Fibroblast of pulmonary artery (primary cell): ENCODE measurements around the gene SEC61G.

ENCODE experiments used
- DNase-seq: peaks from one replicate; pipeline ENCODE4 v3.0.0-alpha.2; 2010; ENCODE audit warnings: low read depth
- H3K4me3 ChIP-seq: replicated peaks from 2 replicates; pipeline ENCODE4 v1.5.1; 2011; ENCODE audit warnings: low read depth, mild to moderate bottlenecking, control low read depth, low read length, moderate library complexity
- TF ChIP-seq, protein P1 (sequence below): IDR thresholded peaks from 2 replicates; pipeline ENCODE4 v1.5.1; 2011; ENCODE audit warnings: mild to moderate bottlenecking, control low read depth, low read length, inconsistent platforms; ENCODE audit errors: missing control alignments

Gene SEC61G

DNA sequence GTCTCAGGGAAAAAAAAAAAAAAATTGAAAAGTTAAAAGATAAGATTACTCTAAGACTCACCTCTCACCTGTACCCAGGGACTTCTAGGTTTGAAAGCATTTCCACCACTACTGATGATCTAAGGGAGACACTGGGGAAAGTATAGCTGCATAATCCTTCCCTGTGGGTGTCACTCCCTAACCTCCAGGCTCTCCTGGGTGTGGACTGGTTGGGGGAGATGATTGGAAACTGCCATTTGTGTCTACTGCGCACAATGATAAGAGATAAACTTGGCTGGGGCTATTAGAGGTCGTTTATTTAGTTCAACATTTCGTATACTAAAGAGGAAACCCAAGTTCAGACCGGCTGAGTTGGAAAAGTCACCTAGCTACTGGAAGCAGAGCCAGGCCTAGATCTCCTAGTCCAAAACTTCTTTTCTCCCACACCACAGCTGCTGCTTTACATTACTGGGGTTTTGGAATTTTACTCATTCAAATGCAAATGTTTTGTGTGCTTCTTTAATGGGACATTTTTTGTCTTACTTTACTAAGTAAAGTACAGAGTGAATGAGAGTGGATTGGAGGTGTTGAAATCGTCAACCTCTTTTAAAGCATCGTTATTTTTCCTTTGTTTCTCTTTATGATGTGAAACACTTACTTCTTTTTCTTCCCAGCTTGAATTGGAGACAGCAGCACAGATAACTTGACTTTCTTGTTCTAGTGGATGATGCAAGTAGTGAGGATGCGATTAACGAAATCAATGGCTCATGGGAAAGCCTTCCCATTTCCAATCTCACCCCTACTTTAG lies 22.3 kb upstream of the SEC61G start:
- H3K4me3 ChIP-seq, result no peak overlapping the region
- no peak for DNase-seq
- TF ChIP-seq, protein P1, sequence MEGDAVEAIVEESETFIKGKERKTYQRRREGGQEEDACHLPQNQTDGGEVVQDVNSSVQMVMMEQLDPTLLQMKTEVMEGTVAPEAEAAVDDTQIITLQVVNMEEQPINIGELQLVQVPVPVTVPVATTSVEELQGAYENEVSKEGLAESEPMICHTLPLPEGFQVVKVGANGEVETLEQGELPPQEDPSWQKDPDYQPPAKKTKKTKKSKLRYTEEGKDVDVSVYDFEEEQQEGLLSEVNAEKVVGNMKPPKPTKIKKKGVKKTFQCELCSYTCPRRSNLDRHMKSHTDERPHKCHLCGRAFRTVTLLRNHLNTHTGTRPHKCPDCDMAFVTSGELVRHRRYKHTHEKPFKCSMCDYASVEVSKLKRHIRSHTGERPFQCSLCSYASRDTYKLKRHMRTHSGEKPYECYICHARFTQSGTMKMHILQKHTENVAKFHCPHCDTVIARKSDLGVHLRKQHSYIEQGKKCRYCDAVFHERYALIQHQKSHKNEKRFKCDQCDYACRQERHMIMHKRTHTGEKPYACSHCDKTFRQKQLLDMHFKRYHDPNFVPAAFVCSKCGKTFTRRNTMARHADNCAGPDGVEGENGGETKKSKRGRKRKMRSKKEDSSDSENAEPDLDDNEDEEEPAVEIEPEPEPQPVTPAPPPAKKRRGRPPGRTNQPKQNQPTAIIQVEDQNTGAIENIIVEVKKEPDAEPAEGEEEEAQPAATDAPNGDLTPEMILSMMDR, result no peak

DNA sequence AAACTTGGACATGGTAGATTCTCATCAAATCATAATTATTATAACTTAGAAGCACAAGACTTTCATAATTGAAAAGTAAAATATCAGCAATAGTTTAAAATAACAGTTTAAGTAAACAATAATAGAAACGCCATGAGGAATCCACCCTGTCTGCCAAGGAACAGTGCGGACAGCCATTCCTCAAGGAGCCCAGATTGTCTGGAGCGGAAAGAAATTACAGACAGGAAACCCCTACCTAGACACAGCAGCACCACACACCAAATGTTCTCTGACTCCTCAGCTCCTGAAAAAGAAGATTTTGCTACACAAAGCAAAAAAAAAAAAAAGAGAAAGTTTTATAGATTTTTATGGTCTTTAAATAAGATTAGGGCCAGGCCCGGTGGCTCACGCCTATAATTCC lies 21.5 kb upstream of the SEC61G start:
- no peak overlapping the region for H3K4me3 ChIP-seq
- TF ChIP-seq, protein P1, result no peak
- DNase-seq, result no peak

DNA sequence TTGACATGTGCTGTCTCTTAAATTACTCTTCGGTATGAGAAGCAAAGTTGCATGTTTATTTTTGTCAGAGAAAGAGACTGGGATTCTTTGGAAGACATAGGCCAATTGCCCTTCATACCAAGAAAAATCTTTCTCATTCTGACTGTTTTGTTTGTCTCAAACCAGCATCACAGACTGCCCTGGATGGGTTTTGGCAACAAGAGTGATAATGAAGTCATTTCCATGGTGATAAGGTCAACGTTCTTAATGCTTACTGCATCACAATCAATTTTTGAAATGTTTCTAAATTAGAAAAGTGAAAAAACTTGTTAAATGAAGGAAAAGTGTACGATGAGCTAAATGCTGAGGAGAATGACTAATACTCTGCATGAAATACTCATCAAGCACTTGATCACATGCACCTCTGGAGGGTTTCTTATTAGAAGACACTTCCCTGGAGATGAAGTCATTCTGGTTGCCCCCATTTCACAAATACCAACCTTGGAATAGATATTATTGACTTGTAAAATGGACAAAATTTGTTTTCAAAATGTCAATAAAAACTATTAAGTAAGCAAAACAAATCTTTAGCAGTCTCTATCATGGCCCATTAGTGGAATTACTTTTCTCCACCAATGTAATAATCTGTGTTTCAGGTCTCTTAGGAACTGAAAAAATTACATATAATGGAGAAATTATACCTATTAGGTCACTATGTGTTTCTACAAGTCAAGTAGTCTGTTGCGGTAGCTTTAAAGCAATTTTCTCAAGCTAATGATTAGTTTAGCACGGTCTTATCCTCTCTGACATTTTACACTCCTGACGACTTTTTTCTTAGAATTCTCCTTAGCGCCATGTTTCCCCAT lies 19.9 kb upstream of the SEC61G start:
- H3K4me3 ChIP-seq, result no peak overlapping the region
- TF ChIP-seq, protein P1, result no peak
- DNase-seq, result no peak

DNA sequence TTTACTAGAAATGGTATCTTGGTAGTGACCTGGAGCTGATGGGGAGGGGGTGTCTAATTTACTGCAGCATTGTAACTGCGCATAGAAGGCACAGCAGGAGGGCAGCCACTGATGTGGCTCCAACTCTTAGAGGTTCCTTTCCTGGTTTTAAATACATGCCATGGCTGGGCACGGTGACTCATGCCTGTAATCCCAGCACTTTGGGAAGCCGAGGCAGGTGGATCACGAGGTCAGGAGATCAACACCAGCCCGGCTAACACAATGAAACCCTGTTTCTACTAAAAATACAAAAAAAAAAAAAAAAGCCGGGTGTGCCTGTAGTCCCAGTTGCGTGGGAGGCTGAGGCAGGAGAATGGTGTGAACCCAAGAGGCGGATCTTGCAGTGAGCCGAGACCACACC lies 19.2 kb upstream of the SEC61G start:
- TF ChIP-seq, protein P1, result no peak
- no peak for DNase-seq
- H3K4me3 ChIP-seq, result no peak overlapping the region

DNA sequence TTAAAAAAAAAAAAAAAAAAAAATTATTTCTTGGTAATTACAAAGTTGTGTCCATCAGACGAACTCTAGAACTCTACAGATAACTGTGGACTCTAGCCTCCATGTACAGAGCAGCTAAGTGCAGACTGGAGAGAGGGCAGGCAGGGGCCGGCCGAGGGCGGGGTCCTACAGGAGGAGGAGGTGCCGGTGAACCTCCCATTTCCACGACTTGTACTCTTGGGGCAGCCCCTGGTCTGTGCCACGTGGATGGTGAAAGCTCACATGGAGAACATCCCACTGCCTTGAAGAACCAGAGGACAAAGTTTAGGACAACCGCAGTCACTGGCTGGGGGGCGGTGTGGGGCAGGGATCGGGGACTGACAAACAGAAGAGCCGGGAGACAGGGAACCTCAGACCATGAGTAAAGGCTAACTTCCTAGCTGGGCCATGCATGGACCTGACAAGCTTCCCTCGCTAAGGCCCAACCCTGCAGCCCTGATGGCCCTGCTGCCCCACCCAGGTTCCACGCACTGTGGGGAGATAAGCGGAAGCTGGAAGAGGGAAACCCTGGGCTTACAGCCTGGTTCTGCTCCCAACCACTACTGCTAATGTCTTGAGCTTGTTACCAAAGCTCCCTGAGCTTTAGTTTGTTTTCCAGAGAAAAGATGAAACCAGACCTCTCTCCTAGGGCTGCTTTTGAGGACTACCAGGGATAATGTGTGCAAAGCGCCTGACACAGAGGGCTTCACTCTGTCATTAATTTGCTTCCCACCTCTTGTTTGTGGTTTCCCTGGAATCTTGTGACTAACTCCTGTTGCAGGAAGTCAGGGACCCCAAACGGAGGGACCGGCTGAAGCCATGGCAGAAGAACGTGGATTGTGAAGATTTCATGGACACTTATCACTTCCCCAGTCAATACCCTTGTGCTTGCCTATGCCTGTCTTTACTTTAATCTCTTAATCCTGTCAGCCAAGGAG lies 16.1 kb upstream of the SEC61G start:
- no peak overlapping the region for H3K4me3 ChIP-seq
- TF ChIP-seq, protein P1, result no peak
- DNase-seq, result no peak

DNA sequence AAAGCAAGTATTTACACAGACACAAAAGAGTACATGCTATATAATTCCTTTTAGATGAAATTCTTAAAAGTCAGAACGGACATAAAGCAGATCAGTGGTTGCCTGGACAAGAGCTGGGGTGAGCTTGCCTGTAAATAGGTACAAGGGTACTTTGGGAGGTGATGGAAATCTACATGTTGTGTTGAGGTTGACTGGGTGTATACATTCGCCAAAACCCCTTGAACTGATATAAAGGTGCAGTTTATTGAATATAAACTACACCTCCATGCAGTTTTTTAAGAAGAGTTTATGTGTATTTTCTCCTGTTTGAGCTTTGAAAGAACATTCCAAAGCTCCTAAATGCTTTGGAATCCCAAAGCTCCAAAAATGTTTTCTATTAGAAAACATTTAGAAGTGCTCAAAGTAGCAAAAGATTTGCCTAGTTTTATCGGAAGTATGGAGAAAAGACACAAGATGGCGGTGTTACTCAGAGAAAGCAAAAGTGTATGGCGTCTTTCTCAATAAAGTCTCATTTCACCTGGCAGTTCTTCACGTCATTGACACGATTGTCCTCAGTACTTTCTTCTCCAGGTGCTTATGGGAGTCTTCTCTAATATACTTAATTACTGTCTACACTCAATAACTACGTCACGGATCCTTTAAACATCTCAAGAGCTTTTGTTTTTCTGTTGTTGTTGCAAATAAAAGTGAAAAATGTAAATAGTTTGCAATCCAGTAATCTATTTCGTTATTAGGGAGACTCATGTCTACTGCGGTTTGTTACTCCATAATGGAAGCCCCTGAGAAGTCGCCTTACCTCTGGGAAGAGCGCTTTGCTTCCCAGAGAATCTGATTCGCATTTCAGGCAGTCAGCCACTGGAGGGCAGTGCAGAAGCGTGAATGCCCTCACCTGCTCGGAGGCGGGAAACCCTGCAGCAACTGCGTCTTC lies 14.7 kb upstream of the SEC61G start:
- TF ChIP-seq, protein P1, result peak; percentile 90
- DNase-seq, result peak; percentile 88
- H3K4me3 ChIP-seq, result peak overlapping the region; percentile 51
